Measurements from ENCODE around the gene SDK1. TPM values are rescaled to one million over a fixed set of nuclear protein-coding genes. Genes with fewer than 3 reads are reported as not detected.

Gene SDK1
- total and polyA plus RNA-seq, 10 of the 15 experiments (the other 5 are each of a cell fraction or from before 2014, with no cell fraction given), result 0.14 to 0.33 TPM; not detected in 8

- no peak overlapping the region for H3K9ac ChIP-seq (ENCODE audit: control insufficient read depth, insufficient read depth, low read length)
- H4K20me1 ChIP-seq (ENCODE audit: control insufficient read depth, insufficient read depth), result no peaks in the 10 kb centered on the region
- H3K27ac ChIP-seq (ENCODE audit: control insufficient read depth, insufficient read depth), result no peak overlapping the region
- H2AFZ ChIP-seq (ENCODE audit: control insufficient read depth, low read depth, low read length), result no peak overlapping the region
- ChIA-PET POLR2A (no interaction called here), CTCF (no interaction called here), SMC1A (ENCODE audit: uncharacterized antibody, unreplicated experiment) (no interaction called here), RAD21 (ENCODE audit: unreplicated experiment) (no interaction called here)
- in situ Hi-C loops (cut with MboI), result no loop called here
- H3K27me3 ChIP-seq (replicated peaks in 1 of 2; ENCODE audit: control insufficient read depth in 2 of 2, insufficient read depth in 2 of 2, low read length in 1 of 2), result no peaks in the 10 kb centered on the region
- H3K4me1 ChIP-seq (ENCODE audit: control insufficient read depth, insufficient read depth, low read length), result no peaks in the 10 kb centered on the region
- no peak overlapping the region for H3K4me3 ChIP-seq
- no peaks in the 10 kb centered on the region for H3K36me3 ChIP-seq (ENCODE audit: control insufficient read depth in 2 of 2, insufficient read depth in 2 of 2, low read length in 1 of 2)
- BruUV-seq (replicated peaks), result no TSS peak
- TF ChIP-seq ZNF207 (IDR thresholded peaks at IDR 0.05; ENCODE audit: borderline replicate concordance), result no peak
- TF ChIP-seq HCFC1 (IDR thresholded peaks at IDR 0.05; ENCODE audit: low read length), result no peak
- no peak for TF ChIP-seq BRCA1 (IDR thresholded peaks at IDR 0.05; ENCODE audit: low read depth, low read length)
- no peak for DNase-seq (ENCODE audit: low read depth, low spot score)
- intact Hi-C loops (cut with micrococcal nuclease; ENCODE audit: unreplicated experiment), result no loop called here
- no peak overlapping the region for H3K4me2 ChIP-seq (ENCODE audit: control insufficient read depth, insufficient read depth)
- FAIRE-seq, result no peak
- H3K9me3 ChIP-seq (replicated peaks; ENCODE audit: control insufficient read depth, insufficient read depth, low read length), result no peaks in the 10 kb centered on the region; the same call in 2 of the 3 replicates
- no peaks in the 10 kb centered on the region for H3K79me2 ChIP-seq (ENCODE audit: control insufficient read depth, insufficient read depth, low read length)
- no peak for ATAC-seq
- WGBS (ENCODE audit: insufficient coverage, insufficient replicate concordance, low lambda C conversion rate, missing lambda C conversion rate), result 29% methylated on average over 11 of the region's 11 CpGs
These were observed 797.1 kb downstream of the SDK1 start for GRCh38 chr7:4098169-4098568.

GRCh38 chr7:4099651-4100050 lies 798.6 kb downstream of the SDK1 start:
- Histone ChIP-seq H3K27ac (ENCODE audit: control insufficient read depth, insufficient read depth) (no peak overlapping the region), H3K4me1 (ENCODE audit: control insufficient read depth, insufficient read depth, low read length) (no peaks in the 10 kb centered on the region), H4K20me1 (ENCODE audit: control insufficient read depth, insufficient read depth) (no peaks in the 10 kb centered on the region), H2AFZ (ENCODE audit: control insufficient read depth, low read depth, low read length) (no peak overlapping the region), H3K9ac (ENCODE audit: control insufficient read depth, insufficient read depth, low read length) (no peak overlapping the region), H3K79me2 (ENCODE audit: control insufficient read depth, insufficient read depth, low read length) (no peaks in the 10 kb centered on the region), H3K4me2 (ENCODE audit: control insufficient read depth, insufficient read depth) (no peak overlapping the region), H3K27me3 (replicated peaks in 1 of 2; ENCODE audit: control insufficient read depth in 2 of 2, insufficient read depth in 2 of 2, low read length in 1 of 2) (no peaks in the 10 kb centered on the region), H3K36me3 (ENCODE audit: control insufficient read depth in 2 of 2, insufficient read depth in 2 of 2, low read length in 1 of 2) (no peaks in the 10 kb centered on the region), H3K9me3 (replicated peaks; ENCODE audit: control insufficient read depth, insufficient read depth, low read length) (no peaks in the 10 kb centered on the region; the same call in 2 of the 3 replicates), H3K4me3 (no peak overlapping the region)
- ChIA-PET POLR2A (no interaction called here), CTCF (no interaction called here), RAD21 (ENCODE audit: unreplicated experiment) (no interaction called here), SMC1A (ENCODE audit: uncharacterized antibody, unreplicated experiment) (no interaction called here)
- in situ Hi-C loops (cut with MboI), result no loop called here
- ATAC-seq (no peak), FAIRE-seq (no peak), DNase-seq (ENCODE audit: low read depth, low spot score) (no peak)
- no TSS peak for BruUV-seq (replicated peaks)
- intact Hi-C loops (cut with micrococcal nuclease; ENCODE audit: unreplicated experiment), result no loop called here
- 49% methylated on average over 14 of the region's 14 CpGs for WGBS (ENCODE audit: insufficient coverage, insufficient replicate concordance, low lambda C conversion rate, missing lambda C conversion rate)
- TF ChIP-seq POLR2AphosphoS2 (IDR thresholded peaks at IDR 0.05; ENCODE audit: low read depth, low read length) (no peak), NFYA (IDR thresholded peaks at IDR 0.05; ENCODE audit: borderline replicate concordance, low read depth, low read length) (no peak), TBL1XR1 (IDR thresholded peaks at IDR 0.05; ENCODE audit: low read depth, low read length) (no peak), HDAC2 (IDR thresholded peaks at IDR 0.05) (no peak), ZNF274 (IDR thresholded peaks at IDR 0.05; ENCODE audit: insufficient read depth, insufficient read length) (no peak), NFXL1 (IDR thresholded peaks at IDR 0.05; ENCODE audit: borderline replicate concordance) (no peak), FOXM1 (IDR thresholded peaks at IDR 0.05; ENCODE audit: low read depth, low read length) (no peak), ZBED1 (IDR thresholded peaks at IDR 0.05; ENCODE audit: borderline replicate concordance) (no peak), MTA3 (IDR thresholded peaks at IDR 0.05; ENCODE audit: borderline replicate concordance, low read length) (no peak), JUNB (IDR thresholded peaks at IDR 0.05) (no peak), KAT2A (conservative IDR thresholded peaks at IDR 0.05; ENCODE audit: control insufficient read depth, low read depth, low read length) (no peak), BMI1 (IDR thresholded peaks at IDR 0.05; ENCODE audit: borderline replicate concordance) (no peak), FOS (IDR thresholded peaks at IDR 0.05; ENCODE audit: borderline replicate concordance, extremely low read depth, insufficient read length) (no peak), BRCA1 (IDR thresholded peaks at IDR 0.05; ENCODE audit: low read depth, low read length) (no peak), MYC (IDR thresholded peaks at IDR 0.05; ENCODE audit: insufficient read depth, insufficient read length, insufficient replicate concordance, low read length, severe bottlenecking) (no peak), ZBTB4 (CRISPR knock-in tag; IDR thresholded peaks at IDR 0.05) (no peak)

Data from GM12878 (cell line).